Caki2 (cell line): ENCODE measurements around the gene AIG1. TPM values are rescaled to one million over a fixed set of nuclear protein-coding genes. Genes with fewer than 3 reads are reported as not detected.

ENCODE experiments used
- DNase-seq: peaks from one replicate; pipeline ENCODE4 v3.0.0-alpha.2; 2015; ENCODE audit warnings: low read depth
- in situ Hi-C: cut with HindIII; loops from 2 replicates; pipeline ENCODE4 v1.10.0; 2016; ENCODE audit warnings: low sequenced_read_pairs, low pct_unique_long_range_greater_than_20kb, mixed read lengths
- total RNA-seq: library from RNA; depleted of rRNA; stranded (reverse); fragments of >200 nt; shearing (Covaris generic); gene quantifications from 2 replicates; pipeline ENCODE4 v1.2.3, GENCODE V29; 2014; ENCODE audit warnings: low replicate concordance

Gene AIG1
- total RNA-seq, 1 experiment from 2014 or later: 76.2 TPM

GRCh38 chr6:143200167-143200770, 139.6 kb downstream of the AIG1 start:
- no peak for DNase-seq

GRCh38 chr6:143204045-143204444, 143.4 kb downstream of the AIG1 start:
- no peak for DNase-seq
- in situ Hi-C loops: no loop called here

More at GRCh38 chr6:143200167-143200770, 139.6 kb downstream of the AIG1 start:
- in situ Hi-C loops: no loop called here

- in situ Hi-C loops: no loop called here
- DNase-seq: no peak
Observed at GRCh38 chr6:143205131-143205535, 144.4 kb downstream of the AIG1 start.

- in situ Hi-C loops: no loop called here
- DNase-seq: no peak
Observed at GRCh38 chr6:143205585-143205984, 144.9 kb downstream of the AIG1 start.

- in situ Hi-C loops: no loop called here
- no peak for DNase-seq
Observed at GRCh38 chr6:143205991-143206390, 145.3 kb downstream of the AIG1 start.

GRCh38 chr6:143206550-143206949, 145.9 kb downstream of the AIG1 start:
- DNase-seq: no peak
- in situ Hi-C loops: no loop called here

- in situ Hi-C loops: no loop called here
Observed at GRCh38 chr6:143210420-143210819, 149.7 kb downstream of the AIG1 start.

GRCh38 chr6:143213859-143214376, 153.2 kb downstream of the AIG1 start:
- DNase-seq: no peak
- in situ Hi-C loops: no loop called here

More at GRCh38 chr6:143210420-143210819, 149.7 kb downstream of the AIG1 start:
- no peak for DNase-seq

GRCh38 chr6:143215363-143215762, 154.7 kb downstream of the AIG1 start:
- in situ Hi-C loops: no loop called here
- DNase-seq: no peak

- no peak for DNase-seq
- in situ Hi-C loops: no loop called here
Observed at GRCh38 chr6:143215771-143216170, 155.1 kb downstream of the AIG1 start.

GRCh38 chr6:143218233-143218632, 157.5 kb downstream of the AIG1 start:
- in situ Hi-C loops: no loop called here
- no peak for DNase-seq

GRCh38 chr6:143221698-143222097, 161.0 kb downstream of the AIG1 start:
- no peak for DNase-seq
- in situ Hi-C loops: no loop called here

- in situ Hi-C loops: no loop called here
- DNase-seq: no peak
Observed at GRCh38 chr6:143222310-143222709, 161.6 kb downstream of the AIG1 start.

- in situ Hi-C loops: no loop called here
Observed at GRCh38 chr6:143222801-143223231, 162.1 kb downstream of the AIG1 start.

GRCh38 chr6:143223895-143224294, 163.2 kb downstream of the AIG1 start:
- in situ Hi-C loops: no loop called here
- DNase-seq: peak; percentile 30

More at GRCh38 chr6:143222801-143223231, 162.1 kb downstream of the AIG1 start:
- no peak for DNase-seq

- no peak for DNase-seq
- in situ Hi-C loops: no loop called here
Observed at GRCh38 chr6:143224516-143224915, 163.8 kb downstream of the AIG1 start.

- in situ Hi-C loops: no loop called here
- no peak for DNase-seq
Observed at GRCh38 chr6:143225929-143226328, 165.2 kb downstream of the AIG1 start.

GRCh38 chr6:143227675-143228074, 167.0 kb downstream of the AIG1 start:
- DNase-seq: no peak
- in situ Hi-C loops: no loop called here

GRCh38 chr6:143229400-143229799, 168.7 kb downstream of the AIG1 start:
- DNase-seq: no peak
- in situ Hi-C loops: no loop called here

GRCh38 chr6:143232849-143233248, 172.2 kb downstream of the AIG1 start:
- in situ Hi-C loops: no loop called here
- no peak for DNase-seq
